GM15510 (cell line): ENCODE data around the gene NAP1L4.

Experiments used
- POLR2A ChIP-seq: IDR thresholded peaks from 3 replicates; pipeline ENCODE4 v1.6.1; 2011; ENCODE audit warnings: borderline replicate concordance; ENCODE audit not compliant: insufficient read length; ENCODE audit errors: extremely low read depth

The NAP1L4 gene

GRCh38 chr11:2960139-2960538 lies 32.0 kb downstream of the NAP1L4 start:
- no peak for TF ChIP-seq POLR2A

- TF ChIP-seq POLR2A: no peak
These were observed 33.9 kb downstream of the NAP1L4 start for GRCh38 chr11:2958251-2958650.

GRCh38 chr11:2955906-2956476 lies 36.1 kb downstream of the NAP1L4 start:
- TF ChIP-seq POLR2A: no peak

GRCh38 chr11:2954263-2954662 lies 37.9 kb downstream of the NAP1L4 start:
- no peak for TF ChIP-seq POLR2A

GRCh38 chr11:2952290-2952689 lies 39.8 kb downstream of the NAP1L4 start:
- no peak for TF ChIP-seq POLR2A

- TF ChIP-seq POLR2A: no peak
These were observed 40.7 kb downstream of the NAP1L4 start for GRCh38 chr11:2951231-2952110.

- TF ChIP-seq POLR2A: no peak
These were observed 41.3 kb downstream of the NAP1L4 start for GRCh38 chr11:2950825-2951224.

- TF ChIP-seq POLR2A: no peak
These were observed 42.2 kb downstream of the NAP1L4 start for GRCh38 chr11:2949920-2950319.

GRCh38 chr11:2947744-2948143 lies 44.4 kb downstream of the NAP1L4 start:
- no peak for TF ChIP-seq POLR2A

GRCh38 chr11:2945757-2946287 lies 46.3 kb downstream of the NAP1L4 start:
- no peak for TF ChIP-seq POLR2A

- no peak for TF ChIP-seq POLR2A
These were observed 46.9 kb downstream of the NAP1L4 start for GRCh38 chr11:2945031-2945756.

GRCh38 chr11:2944530-2944929 lies 47.6 kb downstream of the NAP1L4 start:
- TF ChIP-seq POLR2A: no peak

- no peak for TF ChIP-seq POLR2A
These were observed 48.4 kb downstream of the NAP1L4 start for GRCh38 chr11:2943711-2944118.

GRCh38 chr11:2942872-2943710 lies 49.0 kb downstream of the NAP1L4 start:
- peak; percentile 27 for TF ChIP-seq POLR2A
